DMS53 treated with DMSO at 0.1 percent for 48 hours (cell line): ENCODE measurements around the gene SNX1.
"Not testable (repeated sequence)": the region's sequence is repeated elsewhere in the genome, so short reads cannot be mapped to it uniquely, and the experiment has no call there.

Source experiments
- DNase-seq: peaks from one replicate; lab custom pipeline; 2025; ENCODE audit not compliant: unreplicated experiment; lab: John Stamatoyannopoulos, UW

Gene SNX1

GRCh38 chr15:64117759-64118487 lies 22.1 kb downstream of the SNX1 start:
- no peak for DNase-seq

- not testable (repeated sequence) for DNase-seq
Observed at GRCh38 chr15:64120322-64120721, 24.5 kb downstream of the SNX1 start.

DNA sequence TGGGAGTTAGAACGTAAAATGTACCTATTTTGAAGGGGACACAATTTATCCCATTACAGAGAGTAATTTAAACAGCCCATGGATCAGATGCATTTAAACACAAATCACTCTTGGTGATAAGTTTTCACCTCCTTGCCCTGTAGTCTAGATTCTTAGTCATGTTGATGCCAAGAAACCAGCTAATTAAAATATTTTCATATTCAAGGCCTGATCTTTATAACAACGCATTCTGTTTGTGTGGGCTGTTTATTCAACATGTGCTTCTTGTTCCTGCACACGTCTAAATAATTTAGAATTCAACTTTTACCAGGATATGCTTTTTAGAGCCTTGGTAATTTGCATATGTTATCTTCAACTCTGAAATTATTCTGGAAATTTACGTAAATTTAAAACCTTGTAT lies 25.8 kb downstream of the SNX1 start:
- no peak for DNase-seq

DNA sequence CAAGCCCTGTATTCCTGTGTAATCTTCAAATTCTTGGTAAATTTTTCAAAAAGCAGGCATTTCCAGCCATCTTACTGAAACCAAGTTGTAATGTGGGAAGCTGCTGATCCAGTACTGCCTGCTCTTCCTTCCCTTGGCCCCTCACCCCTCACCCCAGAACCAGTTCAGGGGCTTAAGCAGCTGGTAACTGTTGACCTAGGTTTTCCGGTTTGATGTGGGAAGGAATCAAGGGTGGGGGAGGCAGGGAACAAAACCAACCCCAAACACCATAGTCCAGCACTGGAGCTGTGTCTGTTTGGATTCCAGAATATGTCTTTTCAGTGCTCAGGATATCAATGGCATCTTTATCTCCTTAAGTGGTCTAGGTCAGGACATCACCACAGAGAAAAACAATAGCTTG lies 26.7 kb downstream of the SNX1 start:
- DNase-seq = no peak

DNA sequence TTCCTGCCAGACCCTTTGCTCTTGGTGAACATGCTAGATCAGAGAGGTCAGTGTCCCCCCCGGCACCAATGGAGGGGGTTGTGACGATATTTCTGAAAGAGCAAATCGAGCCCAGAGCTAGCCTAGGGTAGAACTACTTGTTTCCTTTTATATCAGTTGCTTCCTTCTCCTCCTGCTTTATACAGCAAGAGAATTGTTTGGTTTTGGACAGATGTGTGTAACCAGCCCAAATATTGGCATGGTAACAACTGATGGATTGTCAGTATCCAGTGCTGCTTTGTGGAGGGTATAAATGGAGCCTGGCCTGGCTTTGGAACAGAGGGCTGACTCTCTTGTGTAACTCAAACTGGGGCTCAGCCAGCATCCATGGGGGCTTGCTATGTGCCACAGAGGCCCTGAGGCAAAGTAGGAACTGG lies 27.2 kb downstream of the SNX1 start:
- no peak for DNase-seq

GRCh38 chr15:64125978-64126377 lies 30.2 kb downstream of the SNX1 start:
- no peak for DNase-seq

GRCh38 chr15:64127521-64128270 lies 31.9 kb downstream of the SNX1 start:
- DNase-seq = no peak

DNA sequence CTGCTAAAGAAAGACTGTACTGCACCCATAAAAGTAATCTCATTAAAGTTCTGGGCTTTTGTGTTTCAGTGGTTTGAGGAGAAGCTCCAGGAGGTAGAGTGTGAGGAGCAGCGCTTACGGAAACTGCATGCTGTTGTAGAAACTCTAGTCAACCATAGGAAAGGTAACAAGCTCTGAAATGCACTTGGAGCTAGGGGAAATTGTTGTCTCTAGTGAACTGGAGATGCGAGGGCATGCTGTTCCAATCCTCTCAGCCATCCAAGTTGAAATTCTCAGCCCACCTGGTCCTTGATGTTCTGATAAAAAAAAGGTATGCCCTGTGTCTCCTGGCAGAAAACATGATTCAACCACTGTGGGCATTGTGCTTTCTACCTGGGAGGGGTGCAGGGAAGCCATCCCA lies 34.4 kb downstream of the SNX1 start:
- no peak for DNase-seq

GRCh38 chr15:64131547-64131946 lies 35.8 kb downstream of the SNX1 start:
- DNase-seq = no peak

- DNase-seq = no peak
Observed at GRCh38 chr15:64132217-64132616, 36.4 kb downstream of the SNX1 start.

GRCh38 chr15:64133623-64134344 lies 38.0 kb downstream of the SNX1 start:
- DNase-seq = no peak

DNA sequence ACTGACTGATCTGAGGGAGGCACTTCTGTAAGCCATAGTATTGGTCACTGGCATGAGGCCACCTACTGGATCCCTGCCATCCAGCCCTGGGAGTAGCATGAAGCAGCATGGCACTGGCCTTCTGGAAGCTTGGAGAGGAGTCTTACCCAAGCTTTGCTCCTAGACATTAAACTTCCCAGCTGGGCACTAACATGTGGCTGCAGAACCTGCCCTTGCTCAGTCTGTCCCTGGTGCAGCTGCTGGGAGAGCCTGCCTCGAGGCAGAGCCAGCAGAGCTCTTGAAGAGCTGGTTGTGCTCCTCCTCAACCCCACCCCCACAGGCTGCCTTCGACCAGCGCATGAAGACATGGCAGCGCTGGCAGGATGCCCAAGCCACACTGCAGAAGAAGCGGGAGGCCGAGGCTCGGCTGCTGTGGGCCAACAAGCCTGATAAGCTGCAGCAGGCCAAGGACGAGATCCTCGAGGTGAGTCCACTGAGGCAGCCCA lies 38.6 kb downstream of the SNX1 start:
- DNase-seq = no peak

GRCh38 chr15:64136347-64136746 lies 40.6 kb downstream of the SNX1 start:
- DNase-seq = no peak

- no peak for DNase-seq
Observed at GRCh38 chr15:64137226-64137833, 41.5 kb downstream of the SNX1 start.

GRCh38 chr15:64138331-64138941 lies 42.7 kb downstream of the SNX1 start:
- no peak for DNase-seq

GRCh38 chr15:64141798-64142512 lies 46.2 kb downstream of the SNX1 start:
- no peak for DNase-seq

- DNase-seq = no peak
Observed at GRCh38 chr15:64143276-64143675, 47.5 kb downstream of the SNX1 start.

DNA sequence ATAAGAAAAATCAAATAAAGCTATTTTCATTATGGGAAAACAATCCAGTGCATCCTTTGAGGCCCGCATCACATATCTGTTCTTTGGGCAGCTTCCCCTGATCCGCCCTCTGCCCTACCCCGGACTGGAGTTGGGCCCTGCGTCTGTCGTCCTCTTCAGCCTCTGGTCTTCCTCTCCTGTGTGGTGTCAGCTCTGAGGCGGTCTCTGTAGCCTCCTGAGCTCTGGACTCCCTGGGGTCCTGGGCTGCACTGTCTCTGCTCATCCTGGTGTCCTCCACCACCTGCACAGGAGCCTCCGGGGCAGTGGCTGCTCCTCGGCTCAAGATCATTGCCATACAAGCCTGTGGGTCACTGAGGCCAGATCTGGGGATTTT lies 48.4 kb downstream of the SNX1 start:
- DNase-seq = no peak

GRCh38 chr15:64144565-64145281 lies 48.9 kb downstream of the SNX1 start:
- no peak for DNase-seq

GRCh38 chr15:64146041-64146440 lies 50.3 kb downstream of the SNX1 start:
- no peak for DNase-seq
